Lower leg skin (tissue), 3 donors: Measurements from ENCODE around the gene RMC1.

Source experiments
- POLR2A ChIP-seq, 2 donors: fragments of 450-650 bp; IDR thresholded peaks; one replicate each; pipeline ENCODE4 v1.6.1; 2016 to 2017; ENCODE audit warnings: antibody characterized with exemption in 2 of 2, mild to moderate bottlenecking in 1 of 2, moderate library complexity in 1 of 2
- TF ChIP-seq, protein P1 (sequence below), 3 donors: fragments of 450-650 bp; IDR thresholded peaks; one replicate each; pipeline ENCODE4 v1.5.1; 2016; ENCODE audit warnings: antibody characterized with exemption in 3 of 3, mild to moderate bottlenecking in 3 of 3, moderate library complexity in 2 of 3

DNA sequence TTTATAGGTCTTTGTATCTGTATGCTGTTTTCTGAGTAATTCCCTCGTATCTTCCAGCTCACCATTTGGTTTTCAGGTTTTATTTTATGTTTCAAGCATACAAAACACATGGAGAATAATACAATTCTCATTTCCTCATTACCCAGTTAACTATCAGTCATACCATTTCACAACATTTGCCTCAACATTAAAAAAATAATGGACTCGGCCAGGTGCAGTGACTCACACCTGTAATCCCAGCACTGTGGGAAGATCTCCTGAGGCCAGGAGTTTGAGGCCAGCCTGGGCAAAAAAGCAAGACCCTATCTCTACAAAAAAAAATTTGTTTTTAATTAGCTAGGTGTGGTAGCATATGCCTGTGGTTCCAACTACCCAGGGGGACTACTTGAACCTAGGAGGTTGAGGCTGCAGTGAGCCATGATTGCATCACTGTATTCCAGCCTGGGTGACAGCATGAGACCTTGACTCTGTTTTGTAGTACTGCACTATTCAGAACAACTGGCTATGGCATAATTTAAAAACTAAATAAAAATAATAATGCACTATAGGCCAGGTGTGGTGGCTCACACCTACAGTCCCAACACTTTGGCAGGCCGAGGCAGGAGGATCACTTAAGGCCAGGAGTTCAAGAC is 62.7 kb downstream of the RMC1 start:
- TF ChIP-seq, protein P1, sequence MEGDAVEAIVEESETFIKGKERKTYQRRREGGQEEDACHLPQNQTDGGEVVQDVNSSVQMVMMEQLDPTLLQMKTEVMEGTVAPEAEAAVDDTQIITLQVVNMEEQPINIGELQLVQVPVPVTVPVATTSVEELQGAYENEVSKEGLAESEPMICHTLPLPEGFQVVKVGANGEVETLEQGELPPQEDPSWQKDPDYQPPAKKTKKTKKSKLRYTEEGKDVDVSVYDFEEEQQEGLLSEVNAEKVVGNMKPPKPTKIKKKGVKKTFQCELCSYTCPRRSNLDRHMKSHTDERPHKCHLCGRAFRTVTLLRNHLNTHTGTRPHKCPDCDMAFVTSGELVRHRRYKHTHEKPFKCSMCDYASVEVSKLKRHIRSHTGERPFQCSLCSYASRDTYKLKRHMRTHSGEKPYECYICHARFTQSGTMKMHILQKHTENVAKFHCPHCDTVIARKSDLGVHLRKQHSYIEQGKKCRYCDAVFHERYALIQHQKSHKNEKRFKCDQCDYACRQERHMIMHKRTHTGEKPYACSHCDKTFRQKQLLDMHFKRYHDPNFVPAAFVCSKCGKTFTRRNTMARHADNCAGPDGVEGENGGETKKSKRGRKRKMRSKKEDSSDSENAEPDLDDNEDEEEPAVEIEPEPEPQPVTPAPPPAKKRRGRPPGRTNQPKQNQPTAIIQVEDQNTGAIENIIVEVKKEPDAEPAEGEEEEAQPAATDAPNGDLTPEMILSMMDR (IDR thresholded peaks at IDR 0.05), result no peak
- TF ChIP-seq POLR2A (IDR thresholded peaks at IDR 0.05), result no peak
